ENCODE results near the gene BHLHE23. TPM values are rescaled to one million over a fixed set of nuclear protein-coding genes. Genes with fewer than 3 reads are reported as not detected.

BHLHE23 gene
- total RNA-seq, 1 donor from 2014 or later: not detected

DNA sequence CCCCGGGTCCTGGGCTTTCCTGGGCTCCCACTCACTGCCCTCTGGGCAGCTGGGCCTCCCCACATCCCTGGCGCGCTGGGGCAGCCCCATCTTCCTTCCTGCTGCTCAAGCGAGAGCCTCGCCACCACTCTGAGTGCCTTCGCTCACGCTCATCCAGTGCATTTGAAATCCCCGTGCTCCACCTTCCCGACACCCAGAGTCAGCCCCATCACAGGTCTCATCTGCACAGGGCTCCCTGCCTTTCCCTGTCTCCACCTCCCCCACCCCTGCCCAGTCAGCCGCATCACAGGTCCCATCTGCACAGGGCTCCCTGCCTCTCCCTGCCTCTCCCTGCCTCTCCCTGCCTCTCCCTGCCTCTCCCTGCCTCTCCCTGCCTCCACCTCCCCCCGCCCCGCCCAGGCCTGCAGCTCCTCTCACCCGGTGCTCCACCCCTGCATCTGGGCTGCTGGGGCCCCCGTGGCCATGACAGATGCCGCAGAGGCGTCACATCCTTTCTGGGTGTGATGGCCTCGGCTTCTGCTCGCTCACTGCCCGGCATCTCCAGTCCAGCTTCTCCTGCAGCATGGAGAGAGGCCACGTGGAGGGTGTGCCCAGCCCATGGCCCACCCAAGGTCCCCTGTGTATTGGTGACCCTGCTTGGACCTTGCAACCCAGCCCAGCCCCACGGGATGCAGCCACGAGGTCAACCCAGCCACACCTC, 9.0 kb upstream of the BHLHE23 start:
- DNase-seq (ENCODE audit: low spot score in 2 of 2, unreplicated experiment in 2 of 2): no peak
- no peak overlapping the region for H3K4me3 Mint-ChIP-seq
- H3K27me3 Mint-ChIP-seq (ENCODE audit: low read depth): peaks cover 74% of the 10 kb centered on the region
- TF ChIP-seq, protein P1, sequence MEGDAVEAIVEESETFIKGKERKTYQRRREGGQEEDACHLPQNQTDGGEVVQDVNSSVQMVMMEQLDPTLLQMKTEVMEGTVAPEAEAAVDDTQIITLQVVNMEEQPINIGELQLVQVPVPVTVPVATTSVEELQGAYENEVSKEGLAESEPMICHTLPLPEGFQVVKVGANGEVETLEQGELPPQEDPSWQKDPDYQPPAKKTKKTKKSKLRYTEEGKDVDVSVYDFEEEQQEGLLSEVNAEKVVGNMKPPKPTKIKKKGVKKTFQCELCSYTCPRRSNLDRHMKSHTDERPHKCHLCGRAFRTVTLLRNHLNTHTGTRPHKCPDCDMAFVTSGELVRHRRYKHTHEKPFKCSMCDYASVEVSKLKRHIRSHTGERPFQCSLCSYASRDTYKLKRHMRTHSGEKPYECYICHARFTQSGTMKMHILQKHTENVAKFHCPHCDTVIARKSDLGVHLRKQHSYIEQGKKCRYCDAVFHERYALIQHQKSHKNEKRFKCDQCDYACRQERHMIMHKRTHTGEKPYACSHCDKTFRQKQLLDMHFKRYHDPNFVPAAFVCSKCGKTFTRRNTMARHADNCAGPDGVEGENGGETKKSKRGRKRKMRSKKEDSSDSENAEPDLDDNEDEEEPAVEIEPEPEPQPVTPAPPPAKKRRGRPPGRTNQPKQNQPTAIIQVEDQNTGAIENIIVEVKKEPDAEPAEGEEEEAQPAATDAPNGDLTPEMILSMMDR (IDR thresholded peaks at IDR 0.05; ENCODE audit: unreplicated experiment): no peak
- no peak overlapping the region for H3K27ac Mint-ChIP-seq
- H3K36me3 Mint-ChIP-seq: peaks cover 7% of the 10 kb centered on the region
- peaks cover 18% of the 10 kb centered on the region for H3K4me1 Mint-ChIP-seq
- H3K9me3 Mint-ChIP-seq: peaks cover 18% of the 10 kb centered on the region

DNA sequence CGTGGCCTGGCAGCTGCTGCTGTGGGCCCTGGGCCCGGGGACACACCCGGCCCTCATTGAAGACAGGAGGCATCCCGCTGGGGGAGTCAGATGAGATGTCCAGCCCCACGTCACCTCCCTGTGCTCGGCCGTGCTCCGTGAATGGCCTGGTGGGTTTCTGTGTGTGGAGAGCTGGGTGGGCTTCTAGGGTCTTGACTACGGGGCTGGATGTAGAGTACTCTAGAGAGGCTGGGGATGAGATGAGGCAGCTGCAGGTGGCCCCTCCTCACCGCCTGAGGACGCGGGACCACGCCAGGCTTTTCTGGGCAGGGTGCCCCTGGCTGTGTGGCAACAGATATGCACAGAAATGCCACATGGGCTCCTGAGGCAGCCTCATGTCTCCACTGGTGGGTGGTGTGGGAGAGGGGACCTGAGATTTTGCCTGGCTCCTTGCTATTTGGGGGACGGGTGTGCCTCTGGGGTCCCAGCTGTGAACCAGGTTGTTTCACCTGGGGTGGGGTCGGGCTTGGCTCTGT, 8.4 kb upstream of the BHLHE23 start:
- H3K36me3 Mint-ChIP-seq: peaks cover 7% of the 10 kb centered on the region
- peaks cover 18% of the 10 kb centered on the region for H3K4me1 Mint-ChIP-seq
- no peak for DNase-seq (ENCODE audit: low spot score in 2 of 2, unreplicated experiment in 2 of 2)
- TF ChIP-seq, protein P1 (IDR thresholded peaks at IDR 0.05; ENCODE audit: unreplicated experiment): no peak
- H3K9me3 Mint-ChIP-seq: peaks cover 14% of the 10 kb centered on the region
- H3K27me3 Mint-ChIP-seq (ENCODE audit: low read depth): peaks cover 75% of the 10 kb centered on the region
- H3K4me3 Mint-ChIP-seq: no peak overlapping the region
- no peak overlapping the region for H3K27ac Mint-ChIP-seq

DNA sequence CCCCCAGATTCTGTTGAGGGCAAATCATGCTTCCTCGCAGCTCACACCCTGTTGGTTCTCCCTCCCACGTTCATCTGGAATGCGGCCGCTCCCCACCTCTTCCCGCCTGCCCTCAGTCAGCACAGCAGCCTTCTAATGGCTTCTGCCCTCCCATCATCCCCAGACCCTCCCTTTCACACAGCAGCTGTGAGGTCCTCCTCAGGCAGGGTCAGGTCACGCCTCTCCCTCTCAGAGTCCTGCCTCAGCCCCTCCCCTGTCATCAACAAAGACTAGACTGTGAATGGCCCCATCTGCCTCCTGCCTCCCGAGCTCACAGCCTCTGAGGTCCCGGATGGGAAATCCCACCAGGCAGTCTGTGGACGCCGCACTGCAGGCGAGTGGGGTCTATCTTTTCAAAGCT, 7.9 kb upstream of the BHLHE23 start:
- peaks cover 17% of the 10 kb centered on the region for H3K4me1 Mint-ChIP-seq
- peaks cover 7% of the 10 kb centered on the region for H3K36me3 Mint-ChIP-seq
- peaks cover 14% of the 10 kb centered on the region for H3K9me3 Mint-ChIP-seq
- no peak for DNase-seq (ENCODE audit: low spot score in 2 of 2, unreplicated experiment in 2 of 2)
- no peak overlapping the region for H3K27ac Mint-ChIP-seq
- H3K4me3 Mint-ChIP-seq: no peak overlapping the region
- H3K27me3 Mint-ChIP-seq (ENCODE audit: low read depth): peaks cover 78% of the 10 kb centered on the region
- TF ChIP-seq, protein P1 (IDR thresholded peaks at IDR 0.05; ENCODE audit: unreplicated experiment): no peak

DNA sequence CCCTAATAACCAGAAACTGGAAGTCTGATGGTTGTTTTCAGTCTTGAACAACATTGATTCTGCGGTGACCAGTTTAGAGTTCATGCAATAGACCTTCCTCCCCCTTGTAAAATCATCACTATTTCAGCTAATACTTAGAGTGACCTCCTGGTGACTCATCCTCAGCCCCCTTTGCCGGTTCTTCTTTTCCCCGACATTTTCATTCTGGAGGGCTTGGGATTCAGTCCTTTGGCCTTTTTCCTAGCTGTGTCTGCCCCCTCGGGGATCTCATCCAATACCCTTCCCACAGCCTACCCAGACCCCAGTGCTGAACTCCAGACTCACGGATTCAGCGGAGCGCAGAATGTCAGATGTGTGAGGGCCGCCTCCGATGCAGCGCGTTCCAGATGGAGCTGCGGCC, 7.5 kb upstream of the BHLHE23 start:
- peaks cover 7% of the 10 kb centered on the region for H3K36me3 Mint-ChIP-seq
- H3K27ac Mint-ChIP-seq: no peak overlapping the region
- TF ChIP-seq, protein P1 (IDR thresholded peaks at IDR 0.05; ENCODE audit: unreplicated experiment): no peak
- no peak overlapping the region for H3K4me3 Mint-ChIP-seq
- H3K27me3 Mint-ChIP-seq (ENCODE audit: low read depth): peaks cover 74% of the 10 kb centered on the region
- H3K4me1 Mint-ChIP-seq: peaks cover 13% of the 10 kb centered on the region
- peaks cover 14% of the 10 kb centered on the region for H3K9me3 Mint-ChIP-seq
- DNase-seq (ENCODE audit: low spot score in 2 of 2, unreplicated experiment in 2 of 2): no peak

DNA sequence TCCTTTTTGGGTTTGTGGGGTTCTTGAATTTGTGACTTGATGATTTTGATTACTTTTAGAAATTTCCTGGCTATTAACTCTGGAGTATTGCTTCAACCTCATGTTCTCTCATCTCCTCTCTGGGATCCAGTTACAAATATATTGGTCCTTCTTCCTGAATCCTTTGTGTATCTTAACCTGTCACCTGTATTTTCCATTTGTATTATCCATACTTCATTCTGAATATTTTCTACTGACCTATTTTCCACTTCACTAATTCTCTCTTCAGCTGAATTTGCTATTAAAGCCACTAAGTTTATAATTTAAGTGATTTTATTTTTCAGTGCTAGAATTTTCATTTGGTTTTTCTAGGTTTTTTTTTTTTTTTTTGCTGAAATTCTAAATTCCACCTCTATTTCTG, 6.4 kb upstream of the BHLHE23 start:
- Mint-ChIP-seq H3K27me3 (ENCODE audit: low read depth) (peaks cover 80% of the 10 kb centered on the region), H3K36me3 (peaks cover 7% of the 10 kb centered on the region), H3K27ac (no peak overlapping the region), H3K4me1 (peaks cover 18% of the 10 kb centered on the region), H3K4me3 (no peak overlapping the region), H3K9me3 (peaks cover 14% of the 10 kb centered on the region)
- TF ChIP-seq, protein P1 (IDR thresholded peaks at IDR 0.05; ENCODE audit: unreplicated experiment): no peak
- no peak for DNase-seq (ENCODE audit: low spot score in 2 of 2, unreplicated experiment in 2 of 2)
